ENCODE measurements around the gene FAM13A. TPM values are rescaled to one million over a fixed set of nuclear protein-coding genes. Genes with fewer than 3 reads are reported as not detected.

Gene FAM13A
- total and polyA plus RNA-seq, 2 donors (not counting 1 experiment from before 2014, with no cell fraction given), result 0.51 to 2.1 TPM

GRCh38 chr4:89000382-89000781, 56.6 kb downstream of the FAM13A start:
- Mint-ChIP-seq H3K4me3 (no peak overlapping the region), H3K9me3 (ENCODE audit: insufficient read depth) (no peaks in the 10 kb centered on the region), H3K4me1 (no peaks in the 10 kb centered on the region), H3K27ac (no peak overlapping the region), H3K27me3 (no peaks in the 10 kb centered on the region)
- TF ChIP-seq CTCF (IDR thresholded peaks at IDR 0.05), result no peak
- no peak for TF ChIP-seq EZH2 (IDR thresholded peaks at IDR 0.05; ENCODE audit: borderline replicate concordance, insufficient read depth, low read depth, low read length, poor library complexity, severe bottlenecking)
- 100% methylated on average over 1 of the region's 1 CpG for WGBS (ENCODE audit: insufficient coverage)
- Histone ChIP-seq H3K9me3 (ENCODE audit: control extremely low read depth in 1 of 3, control insufficient read depth in 2 of 3, insufficient read depth in 1 of 3, low read length in 2 of 3) (no peaks in the 10 kb centered on the region), H3K4me3 (ENCODE audit: control extremely low read depth in 1 of 5, extremely low read depth in 1 of 5, insufficient read depth in 1 of 5, low read depth in 2 of 5, low read length in 4 of 5) (no peak overlapping the region), H3K27ac (ENCODE audit: low read length in 2 of 2) (no peak overlapping the region), H3K27me3 (replicated peaks in 1 of 4; ENCODE audit: control extremely low read depth in 1 of 4, control insufficient read depth in 3 of 4, insufficient read depth in 4 of 4, low read length in 3 of 4) (no peaks in the 10 kb centered on the region), H3K79me2 (ENCODE audit: control insufficient read depth, insufficient read depth, low read length) (no peaks in the 10 kb centered on the region), H3K4me2 (replicated peaks; ENCODE audit: low read depth, low read length, poor library complexity, severe bottlenecking) (no peak overlapping the region), H2AFZ (ENCODE audit: insufficient read depth, low read depth, low read length, poor library complexity, severe bottlenecking) (no peak overlapping the region), H3K36me3 (replicated peaks in 1 of 2; ENCODE audit: control extremely low read depth in 1 of 2, control insufficient read depth in 1 of 2, extremely low read depth in 1 of 2, insufficient read depth in 2 of 2, low read length in 1 of 2) (no peaks in the 10 kb centered on the region), H4K20me1 (ENCODE audit: control insufficient read depth, insufficient read depth, low read length, poor library complexity, severe bottlenecking) (no peaks in the 10 kb centered on the region), H3K4me1 (ENCODE audit: control insufficient read depth in 2 of 2, insufficient read depth in 2 of 2, low read length in 2 of 2) (no peaks in the 10 kb centered on the region), H3K9ac (ENCODE audit: low read length) (no peak overlapping the region)
- no peak for ATAC-seq (ENCODE audit: low read depth)
- ChIA-PET CTCF (interaction anchor here (1.5 kb wide), 1 partner anchor 11 kb away, joined by 4 read pairs; no protein-coding TSS in a partner anchor), POLR2A (no interaction called here)
- intact Hi-C loops (cut with micrococcal nuclease), result no loop called here
- DNase-seq, result no peak

- Histone ChIP-seq H2AFZ (ENCODE audit: insufficient read depth, low read depth, low read length, poor library complexity, severe bottlenecking) (no peak overlapping the region), H3K4me3 (ENCODE audit: control extremely low read depth in 1 of 5, extremely low read depth in 1 of 5, insufficient read depth in 1 of 5, low read depth in 2 of 5, low read length in 4 of 5) (no peak overlapping the region), H3K79me2 (ENCODE audit: control insufficient read depth, insufficient read depth, low read length) (no peaks in the 10 kb centered on the region), H3K4me2 (replicated peaks; ENCODE audit: low read depth, low read length, poor library complexity, severe bottlenecking) (no peak overlapping the region), H3K9me3 (ENCODE audit: control extremely low read depth in 1 of 3, control insufficient read depth in 2 of 3, insufficient read depth in 1 of 3, low read length in 2 of 3) (no peaks in the 10 kb centered on the region), H3K4me1 (ENCODE audit: control insufficient read depth in 2 of 2, insufficient read depth in 2 of 2, low read length in 2 of 2) (no peaks in the 10 kb centered on the region), H3K27ac (ENCODE audit: low read length in 2 of 2) (no peak overlapping the region), H3K27me3 (replicated peaks in 1 of 4; ENCODE audit: control extremely low read depth in 1 of 4, control insufficient read depth in 3 of 4, insufficient read depth in 4 of 4, low read length in 3 of 4) (no peaks in the 10 kb centered on the region), H3K9ac (ENCODE audit: low read length) (no peak overlapping the region), H4K20me1 (ENCODE audit: control insufficient read depth, insufficient read depth, low read length, poor library complexity, severe bottlenecking) (no peaks in the 10 kb centered on the region), H3K36me3 (replicated peaks in 1 of 2; ENCODE audit: control extremely low read depth in 1 of 2, control insufficient read depth in 1 of 2, extremely low read depth in 1 of 2, insufficient read depth in 2 of 2, low read length in 1 of 2) (no peaks in the 10 kb centered on the region)
- H3K27ac Mint-ChIP-seq, result no peak overlapping the region
- H3K4me1 Mint-ChIP-seq, result no peaks in the 10 kb centered on the region
- no peak for DNase-seq
- no CpG with 5 or more reads among the region's 2 CpGs for WGBS (ENCODE audit: insufficient coverage)
- CTCF ChIA-PET, result interaction anchor here (1.5 kb wide), 1 partner anchor 10 kb away, joined by 4 read pairs; no protein-coding TSS in a partner anchor
- POLR2A ChIA-PET, result no interaction called here
- TF ChIP-seq CTCF (IDR thresholded peaks at IDR 0.05) (no peak), EZH2 (IDR thresholded peaks at IDR 0.05; ENCODE audit: borderline replicate concordance, insufficient read depth, low read depth, low read length, poor library complexity, severe bottlenecking) (no peak)
- H3K27me3 Mint-ChIP-seq, result no peaks in the 10 kb centered on the region
- no peaks in the 10 kb centered on the region for H3K9me3 Mint-ChIP-seq (ENCODE audit: insufficient read depth)
- intact Hi-C loops (cut with micrococcal nuclease), result no loop called here
- H3K4me3 Mint-ChIP-seq, result no peak overlapping the region
- no peak for ATAC-seq (ENCODE audit: low read depth)
Observed at GRCh38 chr4:88999392-88999930, 57.5 kb downstream of the FAM13A start.
